ENCODE measurements around the gene NBPF1. TPM values are rescaled to one million over a fixed set of nuclear protein-coding genes. Genes with fewer than 3 reads are reported as not detected.
"Not testable (repeated sequence)": the region's sequence is repeated elsewhere in the genome, so short reads cannot be mapped to it uniquely, and the experiment has no call there.

The NBPF1 gene
- total RNA-seq, 1 experiment from 2014 or later: 63.4 TPM

DNA sequence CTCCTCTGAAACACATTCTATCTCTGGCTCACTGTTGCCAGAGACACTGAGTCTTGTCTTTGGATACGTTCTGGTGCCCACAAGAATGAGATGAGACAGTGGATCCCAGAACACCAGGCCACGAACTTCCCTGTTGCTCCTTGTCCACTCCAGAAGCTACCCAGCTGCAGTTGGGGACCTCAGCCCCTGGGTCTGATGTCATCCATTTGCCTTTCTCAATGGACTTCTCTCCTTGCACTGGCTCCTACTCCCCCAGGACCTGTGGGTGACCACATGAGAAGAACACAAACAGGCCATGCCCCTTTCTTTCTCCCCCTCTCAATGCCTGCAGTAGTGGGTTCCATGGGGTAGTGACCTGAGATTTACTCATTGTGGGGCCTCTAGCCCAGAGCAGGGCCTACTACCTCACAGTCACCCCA is 5.9 kb downstream of the NBPF1 start:
- H3K4me3 ChIP-seq: no peak overlapping the region
- H3K36me3 ChIP-seq: peaks cover 19% of the 10 kb centered on the region
- no peaks in the 10 kb centered on the region for H3K9me3 ChIP-seq (replicated peaks)
- no peak for DNase-seq
- H3K27me3 ChIP-seq: no peaks in the 10 kb centered on the region
- peaks cover 14% of the 10 kb centered on the region for H3K4me1 ChIP-seq
- no peak overlapping the region for H3K27ac ChIP-seq

DNA sequence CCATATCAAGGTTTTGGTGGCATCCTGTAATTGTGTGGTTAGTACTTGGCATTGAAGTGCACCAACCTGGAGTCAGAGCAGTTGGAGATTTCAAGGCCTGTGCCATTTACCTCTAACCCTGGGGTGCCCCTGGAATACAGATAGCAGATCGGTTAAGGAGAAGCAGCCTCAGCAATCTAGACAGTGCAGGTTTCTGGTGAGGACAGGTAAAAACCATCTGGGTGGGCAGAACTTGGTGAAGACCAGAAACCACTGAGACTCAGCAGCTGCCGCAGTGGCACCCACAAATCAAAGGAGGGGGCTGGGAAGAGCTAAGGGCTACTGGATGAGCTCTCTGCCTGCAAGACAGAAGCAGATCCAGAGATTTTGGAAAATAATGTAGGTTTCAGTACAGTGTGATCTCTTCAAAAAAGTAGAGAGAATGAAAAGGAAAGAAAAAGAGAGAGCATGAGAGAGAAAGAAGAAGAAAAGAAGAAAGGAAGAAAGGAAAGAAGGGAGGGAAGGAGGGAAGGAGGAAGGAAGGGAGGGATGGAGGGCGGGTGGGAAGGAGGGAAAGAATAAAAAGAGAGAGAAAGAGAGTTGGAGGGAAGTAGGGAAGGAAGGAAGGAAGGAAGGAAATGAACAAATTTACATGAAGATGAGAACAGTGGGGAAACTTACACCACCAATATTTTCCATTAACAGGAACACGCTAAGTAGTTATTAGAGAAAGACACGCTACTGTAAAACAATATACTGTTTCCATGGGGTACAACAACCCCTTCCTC is 6.5 kb downstream of the NBPF1 start:
- H3K4me3 ChIP-seq; H3K9me3 ChIP-seq (replicated peaks); DNase-seq; H3K27ac ChIP-seq; H3K27me3 ChIP-seq: not testable (repeated sequence)
- peaks cover 12% of the 10 kb centered on the region for H3K4me1 ChIP-seq
- peaks cover 19% of the 10 kb centered on the region for H3K36me3 ChIP-seq

DNA sequence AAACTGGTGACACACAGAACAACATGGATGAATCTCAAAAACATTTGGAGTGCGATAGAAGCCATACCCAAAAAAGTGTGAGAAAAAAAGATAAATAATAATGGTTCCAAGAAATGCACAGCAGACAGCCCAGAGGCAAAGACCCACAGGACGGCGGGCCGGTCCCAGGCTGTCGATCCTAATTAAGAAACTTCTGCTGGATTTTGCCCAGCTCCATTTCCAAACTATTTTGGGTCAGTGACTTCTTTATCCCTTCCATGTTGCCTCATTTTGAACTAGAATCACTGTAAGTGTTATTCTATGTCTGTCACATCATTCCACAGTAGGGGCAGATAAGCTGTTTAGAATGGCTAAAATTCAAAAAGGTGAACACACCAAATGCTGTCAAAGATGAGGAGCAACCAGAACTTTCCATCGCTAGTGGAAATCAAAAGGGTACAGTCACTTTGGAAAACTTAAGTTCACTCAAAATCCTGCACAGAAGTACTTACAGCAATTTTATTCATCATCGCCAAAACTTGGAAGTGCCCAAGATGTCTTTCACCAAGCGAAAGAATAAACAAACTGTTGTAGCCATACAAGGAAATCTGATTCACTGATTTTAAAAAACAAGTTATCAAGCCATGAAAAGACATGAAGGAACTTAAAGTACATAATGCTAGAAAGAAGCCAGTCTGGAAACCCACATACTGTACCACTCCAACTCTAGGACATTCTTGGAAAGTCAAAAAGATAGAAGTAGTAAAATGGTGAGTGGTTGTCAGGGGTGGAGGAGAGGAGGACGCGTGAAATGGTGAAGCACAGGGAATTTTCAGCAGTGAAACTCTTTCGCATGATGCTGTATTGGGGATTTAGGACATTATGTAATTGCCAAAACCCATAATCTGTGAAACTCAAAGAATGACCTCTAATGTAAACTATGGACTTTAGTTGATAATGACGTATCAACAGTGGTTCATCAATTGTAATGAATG is 7.5 kb downstream of the NBPF1 start:
- H3K9me3 ChIP-seq (replicated peaks): no peaks in the 10 kb centered on the region
- H3K27me3 ChIP-seq: no peaks in the 10 kb centered on the region
- no peak for DNase-seq
- peaks cover 12% of the 10 kb centered on the region for H3K4me1 ChIP-seq
- H3K4me3 ChIP-seq: no peak overlapping the region
- peaks cover 19% of the 10 kb centered on the region for H3K36me3 ChIP-seq
- peak overlapping the region; percentile 54 for H3K27ac ChIP-seq

DNA sequence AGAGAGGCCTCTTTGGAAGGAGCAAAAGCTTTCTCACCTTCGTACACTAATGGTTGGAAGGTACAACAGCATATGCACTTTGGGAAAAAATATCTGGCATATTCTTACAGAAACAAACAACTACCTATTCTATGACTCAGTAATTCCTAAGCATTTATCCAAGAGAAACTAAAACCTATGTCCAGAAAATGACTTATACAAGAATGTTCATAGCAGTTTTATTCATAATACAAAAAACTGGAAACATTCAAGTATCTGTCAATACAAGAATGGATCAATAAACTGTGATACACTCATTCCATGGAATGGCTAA is 8.2 kb downstream of the NBPF1 start:
- Histone ChIP-seq H3K4me3 (no peak overlapping the region), H3K4me1 (peaks cover 12% of the 10 kb centered on the region), H3K27ac (peak overlapping the region; percentile 54), H3K36me3 (peaks cover 19% of the 10 kb centered on the region), H3K9me3 (replicated peaks) (no peaks in the 10 kb centered on the region), H3K27me3 (no peaks in the 10 kb centered on the region)
- no peak for DNase-seq

DNA sequence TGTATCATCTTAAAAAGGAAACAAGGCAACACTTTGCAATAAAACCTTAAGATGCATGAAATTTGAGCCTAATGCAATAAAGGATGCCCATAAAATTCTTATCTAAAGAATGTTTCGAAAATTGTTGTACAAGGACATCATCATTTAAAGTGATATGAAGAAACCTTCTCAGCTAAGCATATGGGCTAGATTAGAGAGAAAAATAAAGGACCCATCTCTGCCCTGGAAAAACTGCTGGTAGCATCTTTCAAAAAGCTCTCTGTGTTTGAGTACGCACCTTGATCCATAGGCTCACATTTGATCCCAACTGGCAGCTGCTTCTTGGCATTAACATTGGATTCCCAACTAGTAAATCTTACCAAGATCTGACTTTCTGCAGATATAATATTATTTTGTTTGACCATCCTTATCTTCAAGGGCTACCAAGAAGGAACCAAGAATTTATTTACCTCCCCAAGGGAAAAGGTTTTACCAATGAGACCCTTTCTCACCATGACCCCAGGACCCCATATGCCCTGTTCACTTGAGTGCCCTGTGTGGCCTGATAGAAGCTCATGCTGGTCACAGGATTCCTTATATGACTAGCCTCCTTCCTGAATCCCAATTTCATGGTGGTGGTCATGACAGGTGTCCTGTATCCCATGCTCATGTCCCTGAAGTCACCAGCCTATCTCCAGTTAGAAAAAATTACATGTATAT is 8.7 kb downstream of the NBPF1 start:
- not testable (repeated sequence) for H3K9me3 ChIP-seq (replicated peaks); H3K4me3 ChIP-seq; H3K27me3 ChIP-seq
- H3K27ac ChIP-seq: peak overlapping the region; percentile 54
- peaks cover 19% of the 10 kb centered on the region for H3K36me3 ChIP-seq
- peak; percentile 81 to 96 for DNase-seq
- H3K4me1 ChIP-seq: peaks cover 12% of the 10 kb centered on the region

DNA sequence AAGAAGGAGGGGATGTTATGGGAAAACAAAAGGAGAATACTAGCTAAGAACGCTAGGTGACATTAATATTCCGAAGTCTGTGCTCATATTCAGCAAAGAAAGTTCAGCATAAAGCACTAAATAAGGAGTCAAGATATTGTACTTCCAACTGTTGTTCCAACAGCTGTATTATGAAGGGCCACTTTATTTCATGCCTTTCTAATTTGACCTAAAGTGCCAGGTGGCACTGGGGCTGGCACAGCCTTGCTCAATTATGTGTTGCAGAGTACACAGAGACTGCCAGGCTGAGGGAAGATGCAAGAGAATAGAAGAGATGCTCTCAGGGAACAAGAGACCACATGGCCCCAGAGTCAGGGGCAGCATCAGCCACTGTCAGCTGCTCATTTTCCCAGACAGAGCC is 9.7 kb downstream of the NBPF1 start:
- H3K4me3 ChIP-seq; H3K27me3 ChIP-seq; DNase-seq; H3K9me3 ChIP-seq (replicated peaks); H3K27ac ChIP-seq: not testable (repeated sequence)
- Histone ChIP-seq H3K4me1 (peaks cover 12% of the 10 kb centered on the region), H3K36me3 (peaks cover 19% of the 10 kb centered on the region)

DNA sequence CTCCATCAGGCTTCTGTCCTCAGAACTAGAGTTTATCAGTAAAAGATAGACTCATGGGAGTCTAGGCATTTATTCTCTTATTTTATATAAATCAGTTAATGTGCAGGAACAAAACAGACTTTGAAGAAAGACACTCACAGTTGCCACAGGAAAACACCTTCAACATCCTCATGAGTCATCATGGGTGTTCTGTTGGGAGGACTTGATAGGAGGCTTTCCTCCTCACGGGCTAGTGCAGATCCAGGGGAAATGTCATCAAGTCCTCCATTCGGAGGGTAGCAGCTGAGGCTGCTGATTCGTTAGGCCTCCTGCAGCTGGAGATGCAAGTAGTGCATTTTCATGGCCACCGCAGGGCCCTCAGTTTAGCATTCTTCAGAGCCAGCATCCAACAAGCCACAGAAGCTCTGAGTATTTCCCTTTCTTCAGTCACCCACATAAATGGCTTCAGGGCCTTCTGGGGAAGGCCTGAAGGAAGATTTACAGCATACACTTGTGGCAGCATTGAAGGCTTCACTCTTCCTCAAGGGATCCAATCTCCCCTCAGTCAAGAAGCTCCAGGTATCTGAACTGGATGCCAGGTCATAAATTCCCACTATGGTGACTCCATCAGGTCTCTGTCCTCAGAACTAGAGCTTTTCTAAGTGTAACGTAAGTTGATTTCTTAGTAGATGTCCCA is 10.9 kb downstream of the NBPF1 start:
- not testable (repeated sequence) for DNase-seq; H3K9me3 ChIP-seq (replicated peaks); H3K27me3 ChIP-seq; H3K4me3 ChIP-seq; H3K27ac ChIP-seq
- H3K4me1 ChIP-seq: peaks cover 12% of the 10 kb centered on the region
- peaks cover 15% of the 10 kb centered on the region for H3K36me3 ChIP-seq

DNA sequence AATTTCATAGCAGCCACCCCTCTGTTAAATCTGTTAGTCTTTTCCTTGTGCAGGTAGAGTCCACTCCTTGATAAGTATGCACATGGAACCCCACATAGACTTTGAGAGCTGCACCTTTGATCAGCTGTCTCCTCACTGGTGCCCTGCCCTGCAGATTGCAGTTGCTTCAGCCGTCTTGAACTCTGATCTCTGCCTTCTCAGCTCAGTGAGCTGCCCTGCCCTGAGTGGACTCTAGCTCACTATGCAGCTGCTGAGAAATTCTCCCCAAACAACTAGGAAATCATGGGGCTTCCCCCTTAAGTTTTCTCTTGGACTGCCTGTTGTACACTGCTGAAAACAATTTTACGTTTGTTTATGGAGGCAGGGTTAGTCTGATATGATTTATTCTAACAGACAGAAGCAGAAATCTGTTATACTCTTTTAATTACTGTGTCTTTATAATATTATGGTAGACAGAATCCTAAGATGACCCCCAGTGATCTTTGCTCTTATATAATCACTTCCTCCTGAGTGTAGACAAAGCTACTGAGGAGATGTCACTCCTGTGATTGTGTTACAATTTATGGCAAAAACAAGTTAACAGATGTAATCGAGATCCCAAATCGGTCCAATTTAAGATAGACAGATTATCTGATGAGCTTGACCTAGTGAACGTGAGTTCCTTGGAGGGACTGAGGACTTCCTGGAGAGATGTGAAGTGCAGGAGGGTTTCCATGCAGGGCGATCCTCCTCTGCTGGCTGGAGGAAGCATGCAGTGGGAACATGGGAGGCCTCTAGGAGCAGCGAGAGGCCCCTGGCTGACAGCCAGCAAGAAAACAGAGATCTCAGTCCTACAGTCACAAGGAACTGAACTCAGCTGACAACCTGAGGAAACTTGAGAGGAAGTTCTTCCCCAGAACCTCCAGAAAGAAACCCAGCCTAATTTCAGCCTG is 12.2 kb downstream of the NBPF1 start:
- H3K9me3 ChIP-seq (replicated peaks); H3K4me3 ChIP-seq; H3K27ac ChIP-seq; DNase-seq; H3K36me3 ChIP-seq; H3K27me3 ChIP-seq: not testable (repeated sequence)
- peaks cover 12% of the 10 kb centered on the region for H3K4me1 ChIP-seq

DNA sequence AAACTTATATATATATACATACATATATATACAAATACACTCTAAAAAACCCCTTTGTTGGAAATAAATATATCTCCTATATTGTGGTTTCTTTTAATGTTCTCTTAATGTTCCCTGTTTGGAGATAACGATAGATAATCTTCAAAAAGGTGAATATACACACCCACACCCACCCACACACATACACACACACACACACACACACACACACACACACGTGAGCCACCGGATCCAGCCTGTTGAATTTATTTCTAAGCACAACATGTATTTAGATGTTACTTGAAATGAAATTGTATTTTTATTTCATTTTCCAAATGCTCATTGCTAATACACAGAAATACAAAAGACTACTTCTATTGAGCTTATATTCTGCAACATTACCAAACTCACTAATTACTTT is 14.0 kb downstream of the NBPF1 start:
- H3K36me3 ChIP-seq; H3K27me3 ChIP-seq; DNase-seq; H3K9me3 ChIP-seq (replicated peaks); H3K27ac ChIP-seq; H3K4me3 ChIP-seq; H3K4me1 ChIP-seq: not testable (repeated sequence)

DNA sequence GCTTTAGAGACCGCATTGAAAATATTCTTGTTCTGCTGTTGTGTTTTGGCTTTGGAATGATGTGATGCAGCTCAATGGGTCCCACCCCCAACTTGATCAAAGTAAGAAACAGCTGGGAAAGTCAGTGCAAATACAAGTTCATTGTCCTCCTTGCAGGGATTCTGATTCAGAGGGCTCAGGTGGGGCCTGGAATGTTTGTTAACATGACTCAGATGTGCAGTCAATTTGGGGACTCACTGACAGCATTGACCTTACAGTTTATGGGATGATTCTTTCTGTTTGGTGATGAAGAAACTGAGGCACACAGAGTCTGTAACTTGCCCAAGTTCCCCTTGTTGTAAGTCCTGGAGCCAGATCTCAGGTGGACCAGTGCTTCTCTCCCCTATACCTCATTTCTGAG is 18.1 kb downstream of the NBPF1 start:
- not testable (repeated sequence) for H3K27ac ChIP-seq; H3K9me3 ChIP-seq (replicated peaks)

DNA sequence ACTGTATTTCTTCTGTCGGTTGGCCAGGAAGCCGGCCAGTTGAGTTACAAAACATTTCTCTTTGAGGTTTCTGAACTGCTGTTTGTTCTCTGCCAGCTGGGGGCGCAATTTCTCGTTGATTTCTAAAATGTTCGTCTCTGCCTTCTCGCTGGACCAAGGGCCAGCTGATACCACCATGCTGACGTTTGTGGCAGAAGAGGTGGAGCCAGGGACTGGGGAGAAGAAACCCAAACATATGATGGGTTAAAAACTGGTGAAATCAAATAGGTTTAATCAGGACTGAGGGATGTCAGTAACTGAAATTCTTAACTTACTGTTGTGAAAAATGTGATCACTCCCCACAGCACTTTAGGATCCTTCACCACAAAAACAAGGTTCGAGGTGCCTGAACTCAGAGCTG is 21.5 kb downstream of the NBPF1 start:
- H3K27me3 ChIP-seq; H3K4me3 ChIP-seq; H3K36me3 ChIP-seq; H3K9me3 ChIP-seq (replicated peaks); H3K27ac ChIP-seq; H3K4me1 ChIP-seq: not testable (repeated sequence)
- DNase-seq: peak in 1 of 2 experiments; percentile 33

More for the DNA sequence above, 18.1 kb downstream of the NBPF1 start:
- DNase-seq, H3K36me3 ChIP-seq, H3K27me3 ChIP-seq, H3K4me1 ChIP-seq, H3K4me3 ChIP-seq: not testable (repeated sequence)

DNA sequence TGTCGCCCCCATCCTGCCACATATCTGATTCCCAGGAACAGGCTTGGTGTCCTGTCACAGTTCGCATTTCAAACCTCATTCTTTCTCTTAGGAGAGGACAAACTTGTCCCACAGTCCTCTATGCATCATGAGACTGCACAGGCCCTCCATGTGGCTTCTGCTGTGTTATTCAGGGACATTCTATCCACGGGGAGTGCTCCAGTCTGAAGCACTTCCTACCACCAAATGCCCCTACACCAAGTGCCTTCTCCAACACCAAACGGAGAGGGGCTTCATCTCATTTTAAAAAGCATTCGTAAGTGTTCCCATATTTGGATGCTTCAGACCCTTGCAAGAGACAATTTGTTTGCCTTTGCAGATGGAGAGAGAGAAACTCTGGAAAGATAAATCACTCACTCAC is 25.3 kb downstream of the NBPF1 start:
- not testable (repeated sequence) for H3K27ac ChIP-seq; H3K27me3 ChIP-seq; H3K9me3 ChIP-seq (replicated peaks); H3K4me1 ChIP-seq; H3K4me3 ChIP-seq; H3K36me3 ChIP-seq
- DNase-seq: peak in 1 of 2 experiments; percentile 6

DNA sequence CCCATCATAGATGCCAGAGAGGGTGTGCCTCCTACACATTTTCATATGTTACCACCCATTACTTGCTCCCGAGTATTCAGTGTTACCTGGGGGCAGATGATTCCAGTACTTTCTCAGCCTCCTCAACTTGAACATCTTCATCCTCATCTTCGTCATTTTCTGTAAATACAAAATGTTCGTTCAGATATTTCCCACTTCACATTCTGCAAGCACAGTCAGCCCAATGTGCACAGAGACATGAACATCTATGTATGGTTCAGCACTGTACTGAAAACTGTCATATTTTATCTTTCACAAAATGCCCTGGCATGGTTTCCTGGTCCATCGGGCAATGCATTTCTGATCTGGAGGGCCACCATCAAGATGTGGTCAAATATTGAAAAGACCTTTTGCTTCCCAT is 25.7 kb downstream of the NBPF1 start:
- H3K4me1 ChIP-seq; H3K36me3 ChIP-seq; H3K27ac ChIP-seq; H3K9me3 ChIP-seq (replicated peaks); DNase-seq; H3K4me3 ChIP-seq; H3K27me3 ChIP-seq: not testable (repeated sequence)

DNA sequence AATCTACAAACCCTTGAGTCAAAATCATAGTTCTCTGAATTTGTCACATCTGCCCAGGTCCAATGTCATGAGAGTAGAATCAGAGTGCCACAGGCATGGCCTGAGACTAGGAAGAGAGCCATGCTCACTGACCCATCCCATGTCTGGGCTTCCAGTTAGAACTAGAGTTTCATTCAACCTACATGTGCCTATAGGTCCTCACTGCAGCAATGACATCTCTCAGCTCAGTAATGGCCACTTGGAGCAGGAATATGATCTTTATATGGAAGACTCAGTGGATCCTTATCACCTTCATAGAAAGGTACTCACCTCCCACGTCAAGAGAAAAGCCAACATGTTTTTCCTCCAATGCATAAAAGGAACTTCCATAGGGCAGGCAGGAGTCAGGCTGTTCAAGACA is 48.0 kb downstream of the NBPF1 start:
- H3K27me3 ChIP-seq; H3K4me1 ChIP-seq; H3K27ac ChIP-seq; H3K4me3 ChIP-seq; H3K36me3 ChIP-seq; DNase-seq; H3K9me3 ChIP-seq (replicated peaks): not testable (repeated sequence)

Measured in SJCRH30 (cell line).